Activated naive CD4-positive, alpha-beta T cell treated with anti-CD3 and anti-CD28 coated beads, Interleukin-2, amount 10 ng/mL, durations not matched to agents 7 days and 5 days (primary cell): ENCODE measurements around the gene DMC1.
"Not testable (repeated sequence)": the region's sequence is repeated elsewhere in the genome, so short reads cannot be mapped to it uniquely, and the experiment has no call there.

ENCODE experiments used
- CTCF ChIA-PET: fragments of 350-600 bp; sonication (Branson Sonifier 250); formaldehyde crosslinking; loops from one replicate; lab custom pipeline; 2021; ENCODE audit warnings: antibody characterized with exemption; lab: Charles Lee
- DNase-seq: peaks from one replicate; pipeline ENCODE4 v3.0.0-alpha.2; 2020
- H3K27ac Mint-ChIP-seq: one replicate; pipeline ENCODE4 v1.8.0; 2021; ENCODE audit warnings: mild to moderate bottlenecking, moderate library complexity, mixed read lengths
- H3K27me3 Mint-ChIP-seq: one replicate; pipeline ENCODE4 v1.8.0; 2021; ENCODE audit warnings: mild to moderate bottlenecking, mixed read lengths
- H3K36me3 Mint-ChIP-seq: one replicate; pipeline ENCODE4 v1.8.0; 2021; ENCODE audit warnings: mixed read lengths
- H3K4me1 Mint-ChIP-seq: one replicate; pipeline ENCODE4 v1.8.0; 2021; ENCODE audit warnings: mixed read lengths
- H3K4me3 Mint-ChIP-seq: one replicate; pipeline ENCODE4 v1.8.0; 2021; ENCODE audit warnings: mild to moderate bottlenecking, moderate library complexity, mixed read lengths
- H3K9me3 Mint-ChIP-seq: one replicate; pipeline ENCODE4 v1.8.0; 2021; ENCODE audit warnings: mixed read lengths

The DMC1 gene

GRCh38 chr22:38481871-38482332 lies 88.1 kb downstream of the DMC1 start:
- DNase-seq, result no peak
- Mint-ChIP-seq H3K4me1 (peaks cover 16% of the 10 kb centered on the region), H3K4me3 (no peak overlapping the region), H3K27me3 (no peaks in the 10 kb centered on the region), H3K9me3 (no peaks in the 10 kb centered on the region), H3K36me3 (peaks cover 57% of the 10 kb centered on the region), H3K27ac (no peak overlapping the region)
- CTCF ChIA-PET, result interaction anchor here (1.0 kb wide), 1 partner anchor 90 kb away, joined by 3 read pairs; no protein-coding TSS in a partner anchor

- Mint-ChIP-seq H3K9me3 (no peaks in the 10 kb centered on the region), H3K4me3 (no peak overlapping the region), H3K27me3 (no peaks in the 10 kb centered on the region), H3K4me1 (peaks cover 11% of the 10 kb centered on the region), H3K27ac (peak overlapping the region; percentile 35), H3K36me3 (peaks cover 51% of the 10 kb centered on the region)
- CTCF ChIA-PET, result interaction anchor here (1.0 kb wide), 1 partner anchor 91 kb away, joined by 3 read pairs; no protein-coding TSS in a partner anchor
- DNase-seq, result no peak
Measured at GRCh38 chr22:38481162-38481870, 88.7 kb downstream of the DMC1 start.

GRCh38 chr22:38479096-38479837 lies 90.7 kb downstream of the DMC1 start:
- CTCF ChIA-PET, result no interaction called here
- H3K27me3 Mint-ChIP-seq, result peaks cover 3% of the 10 kb centered on the region
- H3K4me1 Mint-ChIP-seq, result peaks cover 4% of the 10 kb centered on the region
- H3K9me3 Mint-ChIP-seq, result no peaks in the 10 kb centered on the region
- H3K36me3 Mint-ChIP-seq, result peaks cover 34% of the 10 kb centered on the region
- DNase-seq, result no peak
- no peak overlapping the region for H3K27ac Mint-ChIP-seq
- no peak overlapping the region for H3K4me3 Mint-ChIP-seq

GRCh38 chr22:38477585-38477984 lies 92.4 kb downstream of the DMC1 start:
- H3K27me3 Mint-ChIP-seq, result peaks cover 15% of the 10 kb centered on the region
- H3K9me3 Mint-ChIP-seq, result no peaks in the 10 kb centered on the region
- no peak overlapping the region for H3K4me3 Mint-ChIP-seq
- CTCF ChIA-PET, result no interaction called here
- H3K4me1 Mint-ChIP-seq, result no peaks in the 10 kb centered on the region
- DNase-seq, result no peak
- peak overlapping the region; percentile 12 for H3K27ac Mint-ChIP-seq
- H3K36me3 Mint-ChIP-seq, result peaks cover 17% of the 10 kb centered on the region

GRCh38 chr22:38474003-38474607 lies 95.9 kb downstream of the DMC1 start:
- H3K27me3 Mint-ChIP-seq, result peaks cover 27% of the 10 kb centered on the region
- no peak overlapping the region for H3K4me3 Mint-ChIP-seq
- H3K36me3 Mint-ChIP-seq, result no peaks in the 10 kb centered on the region
- H3K4me1 Mint-ChIP-seq, result no peaks in the 10 kb centered on the region
- DNase-seq, result no peak
- no peak overlapping the region for H3K27ac Mint-ChIP-seq
- CTCF ChIA-PET, result no interaction called here
- H3K9me3 Mint-ChIP-seq, result no peaks in the 10 kb centered on the region

- no peaks in the 10 kb centered on the region for H3K36me3 Mint-ChIP-seq
- no peak overlapping the region for H3K27ac Mint-ChIP-seq
- peaks cover 8% of the 10 kb centered on the region for H3K4me1 Mint-ChIP-seq
- CTCF ChIA-PET, result no interaction called here
- H3K4me3 Mint-ChIP-seq, result no peak overlapping the region
- peaks cover 56% of the 10 kb centered on the region for H3K27me3 Mint-ChIP-seq
- DNase-seq, result no peak
- H3K9me3 Mint-ChIP-seq, result no peaks in the 10 kb centered on the region
Measured at GRCh38 chr22:38471237-38471636, 98.7 kb downstream of the DMC1 start.

- H3K4me3 Mint-ChIP-seq, H3K36me3 Mint-ChIP-seq, DNase-seq, H3K27ac Mint-ChIP-seq, H3K4me1 Mint-ChIP-seq, H3K9me3 Mint-ChIP-seq, CTCF ChIA-PET: not testable (repeated sequence)
- peaks cover 67% of the 10 kb centered on the region for H3K27me3 Mint-ChIP-seq
Measured at GRCh38 chr22:38470179-38470578, 99.8 kb downstream of the DMC1 start.

GRCh38 chr22:38469306-38469781 lies 100.6 kb downstream of the DMC1 start:
- no peaks in the 10 kb centered on the region for H3K36me3 Mint-ChIP-seq
- peaks cover 73% of the 10 kb centered on the region for H3K27me3 Mint-ChIP-seq
- no peaks in the 10 kb centered on the region for H3K9me3 Mint-ChIP-seq
- no peak overlapping the region for H3K4me3 Mint-ChIP-seq
- no peak for DNase-seq
- H3K4me1 Mint-ChIP-seq, result peaks cover 8% of the 10 kb centered on the region
- CTCF ChIA-PET, result interaction anchor here (1.4 kb wide), 1 partner anchor 30 kb away, joined by 3 read pairs; no protein-coding TSS in a partner anchor
- H3K27ac Mint-ChIP-seq, result no peak overlapping the region
